HG03280 (cell line): Measurements from ENCODE around the gene HHATL.

Source experiments
- ATAC-seq: cut with Tn5 transposase; IDR thresholded peaks from one replicate; pipeline ENCODE4 v1.9.1; 2021; ENCODE audit warnings: mild to moderate bottlenecking, moderate library complexity; ENCODE audit not compliant: unreplicated experiment

Gene HHATL

DNA sequence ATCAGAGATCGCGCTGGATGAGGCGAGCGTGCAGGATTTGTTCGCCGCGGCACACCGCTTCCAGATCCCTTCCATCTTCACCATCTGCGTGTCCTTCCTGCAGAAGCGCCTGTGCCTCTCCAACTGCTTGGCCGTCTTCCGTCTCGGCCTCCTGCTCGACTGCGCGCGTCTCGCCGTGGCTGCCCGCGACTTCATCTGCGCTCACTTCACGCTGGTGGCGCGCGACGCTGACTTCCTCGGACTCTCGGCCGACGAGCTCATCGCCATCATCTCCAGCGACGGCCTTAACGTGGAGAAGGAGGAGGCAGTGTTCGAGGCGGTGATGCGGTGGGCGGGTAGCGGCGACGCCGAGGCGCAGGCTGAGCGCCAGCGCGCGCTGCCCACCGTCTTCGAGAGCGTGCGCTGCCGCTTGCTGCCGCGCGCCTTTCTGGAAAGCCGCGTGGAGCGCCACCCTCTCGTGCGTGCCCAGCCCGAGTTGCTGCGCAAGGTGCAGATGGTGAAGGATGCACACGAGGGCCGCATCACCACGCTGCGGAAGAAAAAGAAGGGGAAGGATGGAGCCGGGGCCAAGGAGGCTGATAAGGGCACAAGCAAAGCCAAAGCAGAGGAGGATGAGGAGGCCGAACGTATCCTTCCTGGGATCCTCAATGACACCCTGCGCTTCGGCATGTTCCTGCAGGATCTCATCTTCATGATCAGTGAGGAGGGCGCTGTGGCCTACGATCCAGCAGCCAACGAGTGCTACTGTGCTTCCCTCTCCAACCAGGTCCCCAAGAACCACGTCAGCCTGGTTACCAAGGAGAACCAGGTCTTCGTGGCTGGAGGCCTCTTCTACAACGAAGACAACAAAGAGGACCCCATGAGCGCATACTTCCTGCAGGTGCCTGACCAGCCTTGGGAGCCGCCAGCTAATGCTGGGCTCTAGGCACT, 16.4 kb downstream of the HHATL start:
- no peak for ATAC-seq

- no peak for ATAC-seq
Measured at GRCh38 chr3:42685363-42685881, 17.2 kb downstream of the HHATL start, which contains the start of gene KLHL40. Gene KLHL40 (plus strand): TSS chr3:42685537. CDS start chr3:42685619, 82 bp downstream.

GRCh38 chr3:42684632-42685362, 17.8 kb downstream of the HHATL start:
- no peak for ATAC-seq

- ATAC-seq, result no peak
Measured at GRCh38 chr3:42683875-42684598, 18.6 kb downstream of the HHATL start.

- no peak for ATAC-seq
Measured at GRCh38 chr3:42682301-42683070, 20.1 kb downstream of the HHATL start.

GRCh38 chr3:42681361-42682038, 21.1 kb downstream of the HHATL start:
- ATAC-seq, result no peak

- ATAC-seq, result no peak
Measured at GRCh38 chr3:42680806-42681205, 21.8 kb downstream of the HHATL start.

- no peak for ATAC-seq
Measured at GRCh38 chr3:42680271-42680670, 22.3 kb downstream of the HHATL start.

DNA sequence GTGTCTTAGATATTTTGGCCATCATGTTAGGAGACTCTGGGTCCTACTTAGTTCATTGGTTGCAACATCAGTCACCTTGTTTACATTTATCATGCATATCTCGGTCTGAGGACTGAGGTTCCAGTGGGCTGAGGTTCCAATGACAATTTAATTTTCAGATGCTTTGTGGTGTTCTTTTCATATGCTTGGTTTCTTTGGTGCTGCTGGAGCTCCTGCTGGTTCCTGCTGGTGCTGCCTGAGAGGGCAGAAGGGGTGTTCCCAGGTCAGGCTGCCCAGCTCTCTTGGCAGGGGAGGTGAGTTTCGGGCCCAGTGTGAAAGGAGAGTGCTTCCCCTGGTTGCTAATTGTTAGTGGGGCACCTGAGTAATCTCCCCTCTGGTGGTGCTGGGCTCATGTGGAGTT, 24.2 kb downstream of the HHATL start:
- no peak for ATAC-seq

GRCh38 chr3:42675909-42676308, 26.7 kb downstream of the HHATL start:
- no peak for ATAC-seq

DNA sequence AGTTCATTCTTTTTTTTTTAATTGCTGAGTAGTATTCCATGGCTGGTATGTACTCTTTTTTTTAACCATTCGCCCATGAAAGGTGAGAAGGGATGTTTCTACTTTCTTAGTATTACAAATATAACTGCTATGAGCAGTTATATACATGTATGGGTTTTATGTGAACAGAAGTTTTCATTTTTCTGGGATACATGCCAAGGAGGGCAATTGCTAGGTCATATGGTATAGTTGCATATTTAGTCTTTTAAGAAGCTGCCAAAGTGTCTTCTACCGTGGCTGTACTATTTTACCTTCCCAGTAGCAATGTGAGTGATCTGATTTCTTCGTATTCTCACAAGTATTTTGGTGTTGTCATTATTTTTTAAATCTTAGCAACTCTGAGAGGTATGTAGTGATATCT, 28.5 kb downstream of the HHATL start:
- no peak for ATAC-seq

- ATAC-seq, result no peak
Measured at GRCh38 chr3:42673082-42673481, 29.5 kb downstream of the HHATL start.

GRCh38 chr3:42672515-42672914, 30.1 kb downstream of the HHATL start:
- ATAC-seq, result no peak

DNA sequence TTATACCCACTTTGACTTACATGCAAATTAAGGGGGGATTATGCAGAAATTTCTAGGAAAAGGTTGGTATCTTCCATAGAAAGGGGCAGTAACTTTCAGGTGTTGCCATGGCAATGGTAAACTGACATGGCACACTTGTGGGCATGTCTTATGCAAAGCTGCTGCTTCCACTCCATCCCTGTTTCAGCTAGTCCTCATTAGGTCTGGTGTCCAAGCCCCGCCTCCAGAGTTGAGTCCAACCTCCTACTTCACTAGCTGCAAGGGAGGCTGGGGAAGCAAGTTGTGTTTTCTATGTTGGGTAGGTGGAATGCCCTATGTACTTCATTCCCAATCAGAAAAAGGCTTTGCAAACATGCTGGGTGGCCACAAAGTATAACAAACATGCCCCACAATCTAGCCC, 31.9 kb downstream of the HHATL start:
- no peak for ATAC-seq

GRCh38 chr3:42670051-42670576, 32.5 kb downstream of the HHATL start:
- no peak for ATAC-seq

DNA sequence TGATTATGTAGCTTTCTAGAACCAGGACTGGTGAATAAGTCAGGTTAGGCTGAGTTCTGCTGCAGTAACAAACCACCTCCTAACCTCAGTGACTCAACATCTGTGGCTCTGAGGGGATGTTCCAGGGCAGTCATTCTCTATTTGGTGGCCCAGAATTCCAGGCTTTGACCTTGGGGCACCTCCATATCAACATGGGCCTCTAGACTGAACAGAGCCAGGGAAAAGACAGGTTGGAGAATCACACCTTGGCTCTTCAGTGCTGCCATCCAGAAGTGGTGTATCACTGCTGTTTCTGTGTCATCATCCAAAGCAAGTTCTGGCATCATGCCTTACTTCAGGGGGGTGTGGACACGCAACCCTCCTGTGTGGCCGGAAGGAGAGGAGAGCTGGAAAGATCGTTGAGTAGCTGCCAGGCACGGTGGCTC, 33.8 kb downstream of the HHATL start:
- ATAC-seq, result no peak

DNA sequence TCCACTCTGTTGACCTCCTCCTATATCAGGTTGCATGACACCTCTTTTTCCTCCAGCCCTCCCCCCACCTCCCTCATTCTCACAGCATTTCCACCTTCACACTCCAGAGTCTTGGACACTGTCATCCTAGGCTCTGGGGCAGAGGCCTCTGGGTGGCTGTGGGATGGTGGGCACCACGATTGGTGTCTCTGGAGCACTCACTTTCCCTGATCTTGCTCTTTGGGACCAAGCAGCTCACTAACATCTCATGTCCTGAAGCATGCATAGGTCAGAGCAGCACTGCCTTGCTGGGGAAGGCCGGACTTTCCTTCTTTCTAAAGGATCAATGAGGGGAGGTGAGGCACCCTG, 34.2 kb downstream of the HHATL start:
- no peak for ATAC-seq

- no peak for ATAC-seq
Measured at GRCh38 chr3:42667523-42668412, 34.8 kb downstream of the HHATL start.

GRCh38 chr3:42667096-42667522, 35.5 kb downstream of the HHATL start:
- ATAC-seq, result no peak
